Fibroblast of the aortic adventitia (primary cell): ENCODE measurements around the gene CARS1. TPM values are rescaled to one million over a fixed set of nuclear protein-coding genes. Genes with fewer than 3 reads are reported as not detected.

ENCODE experiments used
- DNase-seq: peaks from one replicate; pipeline ENCODE4 v3.0.0-alpha.2; 2010; ENCODE audit warnings: low read depth
- H3K4me3 ChIP-seq: 2 replicates; pipeline ENCODE4 v1.5.1; 2011; ENCODE audit warnings: low read depth, mild to moderate bottlenecking, control low read depth, low read length, moderate library complexity
- CTCF ChIP-seq: IDR thresholded peaks from 2 replicates; pipeline ENCODE4 v1.5.1; 2011; ENCODE audit warnings: mild to moderate bottlenecking, low read length, control low read depth, inconsistent platforms; ENCODE audit not compliant: insufficient read depth
- total RNA-seq: library from RNA; depleted of rRNA; stranded (reverse); fragments of >200 nt; gene quantifications from 2 replicates; pipeline ENCODE4 v1.2.3, GENCODE V29; 2012; ENCODE audit warnings: low replicate concordance

CARS1 gene
- total RNA-seq, 1 donor: 95.8 TPM

DNA sequence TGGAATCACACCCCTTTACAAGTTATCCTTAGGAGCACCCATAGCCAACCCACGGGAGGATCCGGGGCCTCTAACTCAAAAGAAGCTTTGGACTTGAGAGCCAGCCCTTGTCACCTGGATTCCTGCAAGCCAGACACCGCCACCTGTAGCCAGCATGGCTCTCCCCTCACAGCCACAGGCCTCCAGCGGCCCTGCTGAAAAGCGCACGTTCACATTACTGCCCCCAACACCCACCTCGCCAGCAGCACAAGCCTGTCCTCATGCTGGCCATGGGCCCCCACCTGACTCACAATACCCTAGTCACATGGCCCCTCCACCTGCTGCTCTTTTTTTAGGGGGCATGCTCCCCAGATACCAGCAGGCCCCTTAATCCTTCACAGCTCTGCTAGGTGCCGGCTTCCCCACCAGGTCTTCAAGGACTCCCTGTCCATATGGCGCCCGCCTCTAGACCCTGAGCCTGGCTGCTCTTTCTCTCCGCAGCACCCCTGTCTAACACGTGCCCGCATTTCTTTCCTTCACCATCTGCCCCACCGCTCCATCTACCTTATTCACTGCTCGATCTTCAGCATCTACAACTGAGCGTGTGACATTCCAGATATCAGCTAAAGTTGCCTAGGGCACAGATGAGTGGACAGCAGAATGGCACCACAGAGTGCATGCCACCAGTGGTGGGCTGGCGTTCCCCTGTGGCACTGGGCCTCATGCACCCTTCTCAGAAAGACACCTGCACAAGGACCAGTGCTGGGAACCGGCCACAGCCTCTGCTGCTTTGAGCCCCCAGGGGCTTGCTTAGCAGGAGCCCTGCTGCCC is 6.6 kb downstream of the CARS1 start:
- TF ChIP-seq CTCF: no peak
- no peak overlapping the region for H3K4me3 ChIP-seq
- DNase-seq: no peak

DNA sequence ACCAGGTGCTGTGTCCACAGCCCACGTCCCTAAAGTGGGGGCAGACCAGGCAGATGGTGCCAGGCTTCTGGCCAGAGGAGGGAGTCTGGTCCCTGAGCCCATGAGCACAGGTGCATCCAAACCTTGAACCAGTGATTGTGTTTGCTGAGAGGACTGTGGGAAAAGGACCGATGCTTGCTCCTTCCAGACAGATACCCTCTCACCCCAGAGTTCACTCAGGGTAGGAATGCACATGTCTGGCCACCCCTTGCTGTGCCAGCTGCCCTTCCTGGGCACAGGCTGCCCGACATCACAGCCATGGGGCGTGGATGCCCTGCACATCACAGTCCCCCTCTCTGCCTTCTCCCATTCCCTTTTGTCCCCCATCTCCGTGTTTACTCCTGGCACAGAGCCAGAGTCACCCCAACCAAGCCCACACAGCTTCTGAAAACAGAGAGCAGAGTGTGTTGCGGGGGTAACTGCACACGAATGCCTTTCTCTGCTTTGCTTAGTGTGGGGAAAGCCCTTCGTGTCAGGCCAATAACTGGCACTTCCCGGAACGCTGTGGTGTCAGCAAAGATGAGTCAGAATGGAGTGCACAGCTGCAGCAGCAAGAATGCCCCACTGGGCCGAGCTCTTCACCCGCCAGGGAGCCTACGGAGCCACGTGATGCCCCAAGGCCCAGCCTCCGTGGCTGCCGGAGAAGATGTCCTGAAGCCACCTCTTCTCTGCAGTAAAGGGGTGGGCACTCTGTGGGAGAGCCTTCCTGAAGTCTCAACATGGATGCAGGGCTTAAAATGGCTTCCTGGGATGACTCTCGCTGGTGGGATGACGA is 7.6 kb downstream of the CARS1 start:
- peak overlapping the region; percentile 28 for H3K4me3 ChIP-seq
- peak; percentile 52 for TF ChIP-seq CTCF
- DNase-seq: peak; percentile 94

- H3K4me3 ChIP-seq: no peak overlapping the region
- TF ChIP-seq CTCF: no peak
- no peak for DNase-seq
Measured at GRCh38 chr11:3047637-3048036, 9.6 kb downstream of the CARS1 start.

DNA sequence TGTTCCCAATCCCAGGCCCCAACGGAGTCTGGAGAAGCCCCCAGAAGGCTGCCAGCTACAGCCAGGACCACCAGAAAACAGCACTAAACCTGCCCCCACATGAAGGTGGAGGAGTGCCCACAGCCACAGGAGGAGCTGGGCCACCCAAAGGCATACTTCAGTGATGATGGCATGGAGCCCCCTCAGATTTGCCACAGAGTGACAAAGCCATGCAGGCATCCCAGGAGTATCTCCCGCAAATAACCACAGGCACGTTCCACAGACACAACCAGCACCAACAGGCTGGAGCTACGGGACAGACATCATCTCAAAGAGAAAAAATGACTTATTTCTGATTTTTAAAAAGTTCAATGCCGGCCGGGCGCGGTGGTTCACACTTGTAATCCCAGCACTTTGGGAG is 10.6 kb downstream of the CARS1 start:
- no peak for DNase-seq
- no peak overlapping the region for H3K4me3 ChIP-seq
- no peak for TF ChIP-seq CTCF

DNA sequence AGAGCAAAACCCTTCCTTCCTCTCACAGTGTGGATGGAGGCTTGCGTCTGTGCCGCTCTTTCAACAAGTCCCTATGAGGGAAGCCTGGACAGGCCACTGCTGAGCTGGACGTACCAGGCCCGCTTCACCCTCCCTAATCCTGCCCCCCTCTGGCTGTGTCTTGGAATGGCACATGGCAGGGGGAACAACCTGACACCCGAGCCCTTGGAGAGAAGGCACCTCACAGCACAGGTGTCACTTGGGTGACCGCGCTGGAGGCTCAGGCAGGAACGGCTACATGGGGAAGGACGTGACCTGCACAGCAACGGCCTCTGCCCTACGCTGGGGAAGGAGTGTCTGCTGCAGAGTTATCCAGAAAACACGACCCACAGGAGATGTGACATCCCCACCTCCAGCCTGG is 11.0 kb downstream of the CARS1 start:
- H3K4me3 ChIP-seq: no peak overlapping the region
- TF ChIP-seq CTCF: peak; percentile 32
- DNase-seq: no peak

DNA sequence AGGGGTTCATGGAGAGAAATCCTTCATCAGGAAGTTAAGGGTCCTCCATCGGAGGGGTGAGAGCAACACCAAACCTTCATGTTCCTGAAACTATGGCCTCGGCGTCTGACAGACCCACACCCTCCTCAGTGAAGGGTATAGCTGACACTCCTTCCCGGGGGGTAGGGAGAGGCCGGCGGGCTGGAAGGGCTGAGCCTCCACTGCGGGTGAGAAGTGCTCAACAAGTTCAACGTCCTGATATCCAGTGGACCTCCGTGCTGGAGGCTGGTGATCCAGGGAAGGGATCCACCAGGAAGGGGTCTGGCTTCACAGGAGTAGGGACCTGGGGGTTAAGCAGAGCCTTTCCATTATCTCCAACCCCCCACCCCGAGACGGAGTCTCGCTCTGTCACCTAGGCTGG is 12.3 kb downstream of the CARS1 start:
- no peak for DNase-seq
- H3K4me3 ChIP-seq: no peak overlapping the region
- no peak for TF ChIP-seq CTCF
